Activated naive CD8-positive, alpha-beta T cell treated with anti-CD3 and anti-CD28 coated beads for 36 hours (primary cell): ENCODE data around the gene HOXA3. TPM values are rescaled to one million over a fixed set of nuclear protein-coding genes. Genes with fewer than 3 reads are reported as not detected.

Experiments
- DNase-seq: peaks from one replicate; pipeline ENCODE4 v3.0.0; 2021
- H3K27ac Mint-ChIP-seq: one replicate; pipeline ENCODE4 v1.8.0; 2022; ENCODE audit warnings: mild to moderate bottlenecking, moderate library complexity, mixed read lengths
- H3K27me3 Mint-ChIP-seq: one replicate; pipeline ENCODE4 v1.8.0; 2022; ENCODE audit warnings: mild to moderate bottlenecking, mixed read lengths
- H3K36me3 Mint-ChIP-seq: one replicate; pipeline ENCODE4 v1.8.0; 2021; ENCODE audit warnings: mild to moderate bottlenecking, mixed read lengths
- H3K4me1 Mint-ChIP-seq: one replicate; pipeline ENCODE4 v1.8.0; 2021; ENCODE audit warnings: mixed read lengths
- H3K4me3 Mint-ChIP-seq: one replicate; pipeline ENCODE4 v1.8.0; 2022; ENCODE audit warnings: mild to moderate bottlenecking, moderate library complexity, mixed read lengths
- H3K9me3 Mint-ChIP-seq: one replicate; pipeline ENCODE4 v1.8.0; 2022; ENCODE audit warnings: mixed read lengths
- total RNA-seq, 2 experiments: library from RNA; stranded (reverse); gene quantifications; one replicate each; pipeline ENCODE4 v1.2.3, GENCODE V29; 2021

Gene HOXA3
- total RNA-seq, 2 experiments from 2014 or later = not detected

GRCh38 chr7:27141923-27142579, 10.3 kb downstream of the HOXA3 start:
- Mint-ChIP-seq H3K4me3 (no peak overlapping the region), H3K36me3 (peaks cover 1% of the 10 kb centered on the region), H3K27me3 (peaks cover 66% of the 10 kb centered on the region), H3K9me3 (no peaks in the 10 kb centered on the region), H3K27ac (no peak overlapping the region), H3K4me1 (peaks cover 3% of the 10 kb centered on the region)
- DNase-seq = no peak

GRCh38 chr7:27141137-27141922, 11.1 kb downstream of the HOXA3 start:
- Mint-ChIP-seq H3K27ac (no peak overlapping the region), H3K4me1 (peaks cover 4% of the 10 kb centered on the region), H3K36me3 (peaks cover 1% of the 10 kb centered on the region), H3K4me3 (no peak overlapping the region), H3K9me3 (no peaks in the 10 kb centered on the region), H3K27me3 (peaks cover 64% of the 10 kb centered on the region)
- no peak for DNase-seq

- no peak for DNase-seq
- no peak overlapping the region for H3K4me3 Mint-ChIP-seq
- H3K4me1 Mint-ChIP-seq = peaks cover 5% of the 10 kb centered on the region
- peaks cover 1% of the 10 kb centered on the region for H3K36me3 Mint-ChIP-seq
- H3K27ac Mint-ChIP-seq = no peak overlapping the region
- no peaks in the 10 kb centered on the region for H3K9me3 Mint-ChIP-seq
- H3K27me3 Mint-ChIP-seq = peaks cover 64% of the 10 kb centered on the region
Observed at GRCh38 chr7:27140126-27140857, 12.1 kb downstream of the HOXA3 start.

GRCh38 chr7:27139334-27140125, 12.9 kb downstream of the HOXA3 start:
- DNase-seq = no peak
- H3K4me1 Mint-ChIP-seq = peaks cover 11% of the 10 kb centered on the region
- H3K36me3 Mint-ChIP-seq = peaks cover 1% of the 10 kb centered on the region
- H3K27ac Mint-ChIP-seq = no peak overlapping the region
- H3K27me3 Mint-ChIP-seq = peaks cover 70% of the 10 kb centered on the region
- H3K4me3 Mint-ChIP-seq = no peak overlapping the region
- no peaks in the 10 kb centered on the region for H3K9me3 Mint-ChIP-seq

GRCh38 chr7:27138985-27139333, 13.4 kb downstream of the HOXA3 start:
- Mint-ChIP-seq H3K27me3 (peaks cover 70% of the 10 kb centered on the region), H3K9me3 (no peaks in the 10 kb centered on the region), H3K27ac (no peak overlapping the region), H3K36me3 (peaks cover 1% of the 10 kb centered on the region), H3K4me1 (peaks cover 17% of the 10 kb centered on the region), H3K4me3 (no peak overlapping the region)
- DNase-seq = no peak

GRCh38 chr7:27138472-27138871, 13.9 kb downstream of the HOXA3 start:
- Mint-ChIP-seq H3K4me1 (peaks cover 20% of the 10 kb centered on the region), H3K27me3 (peaks cover 73% of the 10 kb centered on the region), H3K27ac (no peak overlapping the region), H3K36me3 (peaks cover 1% of the 10 kb centered on the region), H3K4me3 (no peak overlapping the region), H3K9me3 (no peaks in the 10 kb centered on the region)
- DNase-seq = no peak

GRCh38 chr7:27137640-27138315, 14.6 kb downstream of the HOXA3 start:
- Mint-ChIP-seq H3K4me1 (peaks cover 20% of the 10 kb centered on the region), H3K36me3 (peaks cover 1% of the 10 kb centered on the region), H3K9me3 (no peaks in the 10 kb centered on the region), H3K27me3 (peaks cover 76% of the 10 kb centered on the region), H3K4me3 (no peak overlapping the region), H3K27ac (no peak overlapping the region)
- no peak for DNase-seq

- Mint-ChIP-seq H3K27ac (no peak overlapping the region), H3K27me3 (peaks cover 79% of the 10 kb centered on the region), H3K4me3 (no peak overlapping the region), H3K4me1 (peaks cover 20% of the 10 kb centered on the region), H3K9me3 (no peaks in the 10 kb centered on the region), H3K36me3 (no peaks in the 10 kb centered on the region)
- no peak for DNase-seq
Observed at GRCh38 chr7:27134392-27134791, 18.0 kb downstream of the HOXA3 start.

- Mint-ChIP-seq H3K27me3 (peaks cover 82% of the 10 kb centered on the region), H3K4me1 (peaks cover 20% of the 10 kb centered on the region), H3K4me3 (no peak overlapping the region), H3K9me3 (no peaks in the 10 kb centered on the region), H3K36me3 (no peaks in the 10 kb centered on the region), H3K27ac (no peak overlapping the region)
- DNase-seq = no peak
Observed at GRCh38 chr7:27133409-27134231, 18.8 kb downstream of the HOXA3 start.

GRCh38 chr7:27132978-27133377, 19.4 kb downstream of the HOXA3 start:
- no peak overlapping the region for H3K4me3 Mint-ChIP-seq
- peaks cover 20% of the 10 kb centered on the region for H3K4me1 Mint-ChIP-seq
- no peaks in the 10 kb centered on the region for H3K36me3 Mint-ChIP-seq
- H3K9me3 Mint-ChIP-seq = no peaks in the 10 kb centered on the region
- no peak overlapping the region for H3K27ac Mint-ChIP-seq
- peaks cover 77% of the 10 kb centered on the region for H3K27me3 Mint-ChIP-seq
- DNase-seq = no peak

- peaks cover 18% of the 10 kb centered on the region for H3K4me1 Mint-ChIP-seq
- H3K36me3 Mint-ChIP-seq = no peaks in the 10 kb centered on the region
- H3K4me3 Mint-ChIP-seq = no peak overlapping the region
- peaks cover 77% of the 10 kb centered on the region for H3K27me3 Mint-ChIP-seq
- no peak overlapping the region for H3K27ac Mint-ChIP-seq
- no peak for DNase-seq
- H3K9me3 Mint-ChIP-seq = no peaks in the 10 kb centered on the region
Observed at GRCh38 chr7:27132214-27132613, 20.2 kb downstream of the HOXA3 start.

- peaks cover 16% of the 10 kb centered on the region for H3K4me1 Mint-ChIP-seq
- peaks cover 72% of the 10 kb centered on the region for H3K27me3 Mint-ChIP-seq
Observed at GRCh38 chr7:27131390-27131819, 21.0 kb downstream of the HOXA3 start.

GRCh38 chr7:27130540-27131389, 21.6 kb downstream of the HOXA3 start, which contains the start of gene HOXA4:
HOXA4 (minus strand) TSS chr7:27130757; CDS start chr7:27130733, 24 bp downstream.
- peaks cover 16% of the 10 kb centered on the region for H3K4me1 Mint-ChIP-seq
- H3K36me3 Mint-ChIP-seq = no peaks in the 10 kb centered on the region
- peak within 1 kb of the TSS; percentile 60 for H3K4me3 Mint-ChIP-seq
- no peaks in the 10 kb centered on the region for H3K9me3 Mint-ChIP-seq
- no peak within 1 kb of the TSS for H3K27ac Mint-ChIP-seq
- H3K27me3 Mint-ChIP-seq = peaks cover 66% of the 10 kb centered on the region
- DNase-seq = peak; percentile 80

More at GRCh38 chr7:27131390-27131819, 21.0 kb downstream of the HOXA3 start:
- Mint-ChIP-seq H3K27ac (no peak overlapping the region), H3K9me3 (no peaks in the 10 kb centered on the region), H3K36me3 (no peaks in the 10 kb centered on the region), H3K4me3 (peak overlapping the region; percentile 60)
- DNase-seq = no peak
